ENCODE measurements around the gene ANKRD13B.
A peak's percentile ranks its signal among the peaks of the same experiment; 100 is the strongest.

The ANKRD13B gene

GRCh38 chr17:29572691-29573557 lies 20.0 kb upstream of the ANKRD13B start:
- DNase-seq (ENCODE audit: low spot score) = peak; percentile 76
- in situ Hi-C loops (cut with MboI; ENCODE audit: low pct_unique_long_range_greater_than_20kb, low sequenced_read_pairs, unreplicated experiment) = no loop called here
- TF ChIP-seq CTCF (IDR thresholded peaks at IDR 0.05; ENCODE audit: extremely low read depth, insufficient read depth, missing control alignments) = peak; percentile 91

- TF ChIP-seq CTCF (IDR thresholded peaks at IDR 0.05; ENCODE audit: extremely low read depth, insufficient read depth, missing control alignments) = no peak
- DNase-seq (ENCODE audit: low spot score) = no peak
- in situ Hi-C loops (cut with MboI; ENCODE audit: low pct_unique_long_range_greater_than_20kb, low sequenced_read_pairs, unreplicated experiment) = no loop called here
Observed at GRCh38 chr17:29573558-29573869, 19.4 kb upstream of the ANKRD13B start.

GRCh38 chr17:29573871-29574731 lies 18.8 kb upstream of the ANKRD13B start:
- TF ChIP-seq CTCF (IDR thresholded peaks at IDR 0.05; ENCODE audit: extremely low read depth, insufficient read depth, missing control alignments) = no peak
- in situ Hi-C loops (cut with MboI; ENCODE audit: low pct_unique_long_range_greater_than_20kb, low sequenced_read_pairs, unreplicated experiment) = no loop called here
- no peak for DNase-seq (ENCODE audit: low spot score)

- DNase-seq (ENCODE audit: low spot score) = no peak
- TF ChIP-seq CTCF (IDR thresholded peaks at IDR 0.05; ENCODE audit: extremely low read depth, insufficient read depth, missing control alignments) = no peak
- in situ Hi-C loops (cut with MboI; ENCODE audit: low pct_unique_long_range_greater_than_20kb, low sequenced_read_pairs, unreplicated experiment) = no loop called here
Observed at GRCh38 chr17:29574732-29575510, 18.0 kb upstream of the ANKRD13B start.

- in situ Hi-C loops (cut with MboI; ENCODE audit: low pct_unique_long_range_greater_than_20kb, low sequenced_read_pairs, unreplicated experiment) = no loop called here
- TF ChIP-seq CTCF (IDR thresholded peaks at IDR 0.05; ENCODE audit: extremely low read depth, insufficient read depth, missing control alignments) = no peak
- DNase-seq (ENCODE audit: low spot score) = no peak
Observed at GRCh38 chr17:29575511-29576213, 17.3 kb upstream of the ANKRD13B start.
